GM12878 (cell line): ENCODE data around the gene FUCA2. TPM values are rescaled to one million over a fixed set of nuclear protein-coding genes. Genes with fewer than 3 reads are reported as not detected.
A peak's percentile ranks its signal among the peaks of the same experiment; 100 is the strongest.

ENCODE experiments used
- ATAC-seq: fragments of 200-7000 bp; cut with Tn5 transposase; 3 replicates; pipeline ENCODE4 v1.9.1; 2020; ENCODE audit warnings: mild to moderate bottlenecking, moderate library complexity
- BruUV-seq: library from RNA; stranded (reverse); fragments of 400-500 nt; replicated peaks from 2 replicates; lab custom pipeline; 2021; lab: Mats Ljungman, UMichigan
- CTCF ChIA-PET: fragments of 300-600 bp; sonication (Branson Sonifier 250); formaldehyde crosslinking; extraction: SDS; loops from one replicate; lab custom pipeline; 2021; ENCODE audit warnings: inconsistent platforms; lab: Yijun Ruan, JAX
- POLR2A ChIA-PET: fragments of 350-600 bp; formaldehyde crosslinking; extraction: SDS; loops from one replicate; lab custom pipeline; 2021; ENCODE audit warnings: inconsistent platforms; lab: Charles Lee
- RAD21 ChIA-PET: fragments of 300-600 bp; sonication (Branson Sonifier 250); formaldehyde crosslinking; loops from one replicate; lab custom pipeline; 2023; ENCODE audit warnings: antibody characterized with exemption; ENCODE audit not compliant: unreplicated experiment; lab: Charles Lee
- SMC1A ChIA-PET: fragments of 300-600 bp; sonication (Branson Sonifier 250); formaldehyde crosslinking; loops from one replicate; lab custom pipeline; 2023; ENCODE audit not compliant: unreplicated experiment, uncharacterized antibody; lab: Charles Lee
- DNase-seq: peaks from one replicate; pipeline ENCODE4 v3.0.0-alpha.2; 2011; ENCODE audit warnings: low read depth, low spot score
- FAIRE-seq: peaks from 3 replicates; lab custom pipeline; 2011; peaks lifted over from hg19 to GRCh38; lab: Jason Lieb, UNC
- H2AFZ ChIP-seq: 2 replicates; pipeline ENCODE4 v1.6.0; 2011; ENCODE audit warnings: low read depth, low read length, control low read depth; ENCODE audit not compliant: control insufficient read depth
- H3K27ac ChIP-seq: 2 replicates; pipeline ENCODE4 v1.5.1; 2011; ENCODE audit warnings: control low read depth; ENCODE audit not compliant: control insufficient read depth, insufficient read depth
- H3K27me3 ChIP-seq, 2 experiments: replicated peaks in 1 of 2; 2 replicates each; pipeline versions ENCODE4 v1.6.0 to v1.6.1; 2011; ENCODE audit warnings: low read length in 1 of 2; ENCODE audit not compliant: control insufficient read depth in 2 of 2, insufficient read depth in 2 of 2
- H3K36me3 ChIP-seq, 2 experiments: 2 replicates each; pipeline ENCODE4 v1.5.1; 2011; ENCODE audit warnings: low read length in 1 of 2; ENCODE audit not compliant: control insufficient read depth in 2 of 2, insufficient read depth in 2 of 2
- H3K4me1 ChIP-seq: 2 replicates; pipeline ENCODE4 v1.6.1; 2011; ENCODE audit warnings: mild to moderate bottlenecking, low read length, moderate library complexity, mixed read lengths; ENCODE audit not compliant: control insufficient read depth, insufficient read depth
- H3K4me2 ChIP-seq: 2 replicates; pipeline ENCODE4 v1.6.0; 2011; ENCODE audit warnings: control low read depth; ENCODE audit not compliant: control insufficient read depth, insufficient read depth
- H3K4me3 ChIP-seq: fragments of 200-600 bp; sonication (generic); 2 replicates; pipeline ENCODE4 v1.5.1; 2016
- H3K79me2 ChIP-seq: 2 replicates; pipeline ENCODE4 v1.6.0; 2011; ENCODE audit warnings: low read length; ENCODE audit not compliant: control insufficient read depth, insufficient read depth
- H3K9ac ChIP-seq: 2 replicates; pipeline ENCODE4 v1.8.0; 2011; ENCODE audit warnings: low read length, control low read depth, mixed read lengths; ENCODE audit not compliant: control insufficient read depth, insufficient read depth
- H3K9me3 ChIP-seq: replicated peaks from 3 replicates; pipeline ENCODE4 v1.5.1; 2011; ENCODE audit warnings: mild to moderate bottlenecking, low read length; ENCODE audit not compliant: control insufficient read depth, insufficient read depth
- H4K20me1 ChIP-seq: 2 replicates; pipeline ENCODE4 v1.6.0; 2011; ENCODE audit not compliant: control insufficient read depth, insufficient read depth
- ASH2L ChIP-seq: fragments of 300-600, 200-600 bp; sonication (generic); IDR thresholded peaks from 2 replicates; pipeline ENCODE4 v1.6.1; 2017; ENCODE audit warnings: low read depth, mild to moderate bottlenecking, borderline replicate concordance
- ATF7 ChIP-seq: fragments of 450-650 bp; IDR thresholded peaks from 2 replicates; pipeline ENCODE4 v1.6.1; 2016; ENCODE audit warnings: low read depth, mild to moderate bottlenecking
- CBX5 ChIP-seq: sonication (generic); IDR thresholded peaks from 2 replicates; pipeline ENCODE4 v1.6.1; 2016; ENCODE audit warnings: low read depth, moderate library complexity, mild to moderate bottlenecking, inconsistent platforms
- DPF2 ChIP-seq: fragments of 450-650 bp; IDR thresholded peaks from 2 replicates; pipeline ENCODE4 v1.6.1; 2017; ENCODE audit warnings: mild to moderate bottlenecking
- HDAC6 ChIP-seq: fragments of 200-600 bp; sonication (generic); IDR thresholded peaks from one replicate; pipeline ENCODE4 v1.8.0; 2017; ENCODE audit warnings: antibody characterized with exemption; ENCODE audit not compliant: unreplicated experiment
- IRF3 ChIP-seq: fragments of 450-650 bp; IDR thresholded peaks from 2 replicates; pipeline ENCODE4 v1.6.1; 2014; ENCODE audit warnings: mild to moderate bottlenecking
- KLF5 ChIP-seq: fragments of 450-650 bp; IDR thresholded peaks from 2 replicates; pipeline ENCODE4 v1.6.1; 2014; ENCODE audit warnings: mild to moderate bottlenecking; ENCODE audit not compliant: partially characterized antibody
- POLR2A ChIP-seq: IDR thresholded peaks from 2 replicates; pipeline ENCODE4 v1.6.1; 2011; ENCODE audit warnings: low read depth, mild to moderate bottlenecking, low read length
- RB1 ChIP-seq: fragments of 450-650 bp; formaldehyde crosslinking; IDR thresholded peaks from 2 replicates; pipeline ENCODE4 v1.6.1; 2017; ENCODE audit warnings: mild to moderate bottlenecking, borderline replicate concordance
- SPI1 ChIP-seq: IDR thresholded peaks from 2 replicates; pipeline ENCODE4 v1.6.1; 2011; ENCODE audit warnings: low read depth, mild to moderate bottlenecking, low read length, moderate library complexity, borderline replicate concordance; ENCODE audit not compliant: insufficient read depth
- TCF7 ChIP-seq: IDR thresholded peaks from 2 replicates; pipeline ENCODE4 v1.6.1; 2014; ENCODE audit warnings: antibody characterized with exemption, borderline replicate concordance
- ZBED1 ChIP-seq: IDR thresholded peaks from 2 replicates; pipeline ENCODE4 v1.6.1; 2016; ENCODE audit warnings: borderline replicate concordance
- ZNF622 ChIP-seq: fragments of 450-650 bp; IDR thresholded peaks from 2 replicates; pipeline ENCODE4 v1.6.1; 2017; ENCODE audit warnings: mild to moderate bottlenecking, inconsistent platforms
- ZZZ3 ChIP-seq: IDR thresholded peaks from 2 replicates; pipeline ENCODE4 v1.6.1; 2011; ENCODE audit warnings: low read depth; ENCODE audit not compliant: control insufficient read depth, insufficient read length
- WGBS: methylation state at CpG from one replicate; pipeline ENCODE4 v1.1.6; 2016; ENCODE audit warnings: low lambda C conversion rate; ENCODE audit not compliant: insufficient replicate concordance, insufficient coverage; ENCODE audit errors: missing lambda C conversion rate; 5-methylcytosine and 5-hydroxymethylcytosine counted together
- in situ Hi-C: fragments of 300-500 bp; cut with MboI; formaldehyde crosslinking; loops from 9 replicates; pipeline ENCODE4 v1.14.3; 2018; ENCODE audit warnings: mixed read lengths
- intact Hi-C: fragments of 100-400 bp; cut with micrococcal nuclease; formaldehyde crosslinking; loops from one replicate; pipeline ENCODE4 v1.14.2; 2022; ENCODE audit not compliant: unreplicated experiment
- polyA plus RNA-seq, 11 experiments: library from polyadenylated mRNA; depleted of rRNA in 4 of 11; unstranded in 6 of 11; stranded (reverse) in 5 of 11; fragments of >200 nt; fragmentation: Nextera tagmentation in 4 of 11; fragmentation: Illumina TruSeq in 1 of 11; extraction: Ambion mirVana in 4 of 11; extraction: Trizol in 1 of 11; gene quantifications; 1 replicate in 1 of 11; 2 replicates in 10 of 11; pipeline versions ENCODE4 v1.2.1 to v1.2.3, GENCODE V29; 2011 to 2016; ENCODE audit warnings: inconsistent platforms in 2 of 11, missing spikeins in 2 of 11, low read depth in 1 of 11
- total RNA-seq, 4 experiments: library from RNA; depleted of rRNA in 3 of 4; stranded (reverse); fragments of >200 nt in 3 of 4; fragmentation: Illumina TruSeq in 1 of 4; extraction: Trizol in 1 of 4; gene quantifications; 2 replicates each; pipeline versions ENCODE4 v1.2.1 to v1.2.3, GENCODE V29; 2013 to 2021

FUCA2 gene
- total and polyA plus RNA-seq, 10 of the 15 experiments (the other 5 are each of a cell fraction or from before 2014, with no cell fraction given), result 5.7 to 36.2 (median 21.5) TPM

GRCh38 chr6:143535189-143535614 is 23.7 kb upstream of the FUCA2 start:
- intact Hi-C loops (no loop called here), in situ Hi-C loops (no loop called here)
- ChIA-PET SMC1A (interaction anchor here (0.6 to 3.4 kb wide), 5 partner anchors 13 to 32 kb away, joined by 3 to 12 read pairs (median 3); no protein-coding TSS in a partner anchor), CTCF (interaction anchor here (1.3 to 3.2 kb wide), 2 partner anchors 23 to 36 kb away, joined by 3 to 18 read pairs; partner anchors contain the start of gene FUCA2), RAD21 (interaction anchor here (0.7 to 2.1 kb wide), 2 partner anchors 22 to 581 kb away, joined by 3 to 8 read pairs; no protein-coding TSS in a partner anchor), POLR2A (interaction anchor here (1.2 kb wide), 1 partner anchor 16 kb away, joined by 3 read pairs; no protein-coding TSS in a partner anchor)
- Histone ChIP-seq H3K9ac (no peak overlapping the region), H3K4me3 (no peak overlapping the region), H2AFZ (no peak overlapping the region), H3K4me2 (no peak overlapping the region), H3K9me3 (no peaks in the 10 kb centered on the region), H4K20me1 (no peaks in the 10 kb centered on the region), H3K79me2 (no peaks in the 10 kb centered on the region; the same call in 1 of the 2 replicates), H3K36me3 (no peaks in the 10 kb centered on the region), H3K4me1 (peaks cover 31% of the 10 kb centered on the region), H3K27ac (no peak overlapping the region), H3K27me3 (peaks cover 0 to 1% of the 10 kb centered on the region in 2 experiments; a peak in 2 of 4 replicates)
- DNase-seq (no peak), ATAC-seq (no peak), FAIRE-seq (peak; percentile 23)
- TF ChIP-seq DPF2, result no peak
- TF ChIP-seq IRF3, result no peak
- TF ChIP-seq RB1, result no peak
- no peak for TF ChIP-seq ASH2L
- TF ChIP-seq SPI1, result no peak
- TF ChIP-seq ZBED1, result no peak
- TF ChIP-seq ZZZ3, result no peak
- TF ChIP-seq ATF7, result no peak
- TF ChIP-seq TCF7, result no peak
- no peak for TF ChIP-seq HDAC6
- no peak for TF ChIP-seq POLR2A
- no peak for TF ChIP-seq ZNF622
- TF ChIP-seq CBX5, result no peak
- TF ChIP-seq KLF5, result no peak
- 82% methylated on average over 5 of the region's 5 CpGs for WGBS
- no TSS peak for BruUV-seq
